GM06990 (cell line): Measurements from ENCODE around the gene CMTM5.

Source experiments
- DNase-seq: peaks from one replicate; pipeline ENCODE4 v3.0.0-alpha.2; 2011; ENCODE audit not compliant: insufficient read length; ENCODE audit errors: extremely low read depth
- H3K27me3 ChIP-seq: replicated peaks from 2 replicates; pipeline ENCODE4 v1.6.0; 2011; ENCODE audit warnings: low read length; ENCODE audit not compliant: control insufficient read depth, insufficient read depth
- H3K36me3 ChIP-seq: 2 replicates; pipeline ENCODE4 v1.5.1; 2011; ENCODE audit warnings: low read length; ENCODE audit not compliant: control insufficient read depth, insufficient read depth
- H3K4me3 ChIP-seq: replicated peaks from 2 replicates; pipeline ENCODE4 v1.5.1; 2011; ENCODE audit warnings: low read depth, mild to moderate bottlenecking, control low read depth, low read length
- TF ChIP-seq, protein P1 (sequence below): IDR thresholded peaks from 2 replicates; pipeline ENCODE4 v1.5.1; 2011; ENCODE audit warnings: low read length, control low read depth, mild to moderate bottlenecking, inconsistent platforms; ENCODE audit not compliant: insufficient read depth, poor library complexity, severe bottlenecking

The CMTM5 gene

DNA sequence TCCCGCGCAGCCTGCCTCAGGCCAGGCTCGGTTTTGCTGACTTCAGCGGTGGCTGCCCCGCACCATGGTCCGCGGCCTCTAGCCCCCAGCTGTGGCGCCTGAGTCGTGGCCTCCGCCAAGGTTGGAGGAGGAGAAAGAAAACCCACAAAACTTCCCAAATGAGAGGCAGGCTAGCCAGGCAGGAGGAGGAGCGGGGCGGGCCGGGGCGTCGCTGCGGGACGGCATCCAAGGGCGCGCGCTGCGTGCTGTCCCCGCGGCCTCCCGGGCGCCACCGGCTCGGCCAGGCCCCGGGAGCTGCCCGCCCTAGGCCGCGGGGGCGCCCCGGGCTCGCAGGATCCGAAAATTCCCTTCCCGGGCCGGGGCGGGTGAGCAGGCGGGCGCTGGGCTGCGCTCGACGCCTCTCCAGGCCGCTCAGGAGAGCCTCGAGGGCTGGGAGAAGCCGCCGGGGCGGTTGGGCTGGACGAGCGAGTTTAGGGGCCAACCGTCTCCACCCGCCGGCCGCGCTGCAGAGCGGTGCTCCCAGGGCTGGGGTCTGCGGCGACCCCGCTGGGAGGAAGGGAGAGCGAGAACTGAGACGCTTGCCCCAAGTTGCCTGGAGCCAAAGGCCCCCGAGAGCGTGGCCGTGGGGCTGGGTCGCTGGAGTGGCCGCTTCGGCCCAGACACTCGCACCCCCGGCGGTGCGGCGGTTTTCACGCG is 11.7 kb upstream of the CMTM5 start, which contains the start of gene EFS:
TSS of gene EFS (minus strand) at position 137 of the 696 bp plus-strand sequence. CDS start 147 bp downstream, outside the sequence.
- Histone ChIP-seq H3K27me3 (peaks cover 2% of the 10 kb centered on the region; the same call in 1 of the 2 replicates), H3K36me3 (no peaks in the 10 kb centered on the region), H3K4me3 (no peak within 1 kb of the TSS)
- TF ChIP-seq, protein P1, sequence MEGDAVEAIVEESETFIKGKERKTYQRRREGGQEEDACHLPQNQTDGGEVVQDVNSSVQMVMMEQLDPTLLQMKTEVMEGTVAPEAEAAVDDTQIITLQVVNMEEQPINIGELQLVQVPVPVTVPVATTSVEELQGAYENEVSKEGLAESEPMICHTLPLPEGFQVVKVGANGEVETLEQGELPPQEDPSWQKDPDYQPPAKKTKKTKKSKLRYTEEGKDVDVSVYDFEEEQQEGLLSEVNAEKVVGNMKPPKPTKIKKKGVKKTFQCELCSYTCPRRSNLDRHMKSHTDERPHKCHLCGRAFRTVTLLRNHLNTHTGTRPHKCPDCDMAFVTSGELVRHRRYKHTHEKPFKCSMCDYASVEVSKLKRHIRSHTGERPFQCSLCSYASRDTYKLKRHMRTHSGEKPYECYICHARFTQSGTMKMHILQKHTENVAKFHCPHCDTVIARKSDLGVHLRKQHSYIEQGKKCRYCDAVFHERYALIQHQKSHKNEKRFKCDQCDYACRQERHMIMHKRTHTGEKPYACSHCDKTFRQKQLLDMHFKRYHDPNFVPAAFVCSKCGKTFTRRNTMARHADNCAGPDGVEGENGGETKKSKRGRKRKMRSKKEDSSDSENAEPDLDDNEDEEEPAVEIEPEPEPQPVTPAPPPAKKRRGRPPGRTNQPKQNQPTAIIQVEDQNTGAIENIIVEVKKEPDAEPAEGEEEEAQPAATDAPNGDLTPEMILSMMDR = no peak
- no peak for DNase-seq

DNA sequence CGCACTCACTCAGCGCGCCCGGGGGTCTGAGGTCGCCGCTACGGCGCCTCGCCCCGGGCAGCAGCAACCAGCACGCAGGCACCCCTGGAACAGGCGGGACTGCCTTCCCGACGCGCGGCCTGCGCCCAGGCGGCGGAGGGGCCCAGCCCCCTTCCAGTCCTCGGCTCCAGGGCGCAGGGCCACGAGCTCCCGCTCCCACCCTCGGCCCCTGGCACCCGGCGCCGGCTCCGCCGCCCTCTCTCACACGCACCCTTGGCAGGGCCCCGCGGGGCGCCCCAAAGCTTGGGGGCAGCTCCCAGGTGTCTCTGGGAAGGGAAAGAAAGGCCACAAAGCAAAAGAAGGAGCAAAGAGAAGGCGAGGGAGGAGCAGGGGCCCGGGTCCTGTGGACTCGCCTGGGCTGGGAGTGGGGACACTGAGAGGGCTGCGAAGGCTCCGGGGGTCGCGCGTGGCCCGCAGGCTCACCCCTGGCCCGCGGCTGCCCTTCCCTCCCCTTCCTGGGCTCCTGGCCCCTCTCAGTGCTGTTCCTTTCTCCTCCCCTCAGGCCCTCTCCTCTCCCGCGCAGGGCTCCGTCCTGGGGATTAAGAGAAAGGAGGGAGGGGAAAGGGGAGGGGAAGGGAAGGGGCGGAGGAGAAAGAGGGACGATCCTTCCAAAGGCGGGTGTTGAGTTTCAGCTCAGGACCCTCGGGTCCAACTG is 11.0 kb upstream of the CMTM5 start:
- H3K4me3 ChIP-seq = no peak overlapping the region
- TF ChIP-seq, protein P1 = no peak
- no peaks in the 10 kb centered on the region for H3K36me3 ChIP-seq
- DNase-seq = no peak
- H3K27me3 ChIP-seq = peaks cover 2% of the 10 kb centered on the region; the same call in 1 of the 2 replicates

DNA sequence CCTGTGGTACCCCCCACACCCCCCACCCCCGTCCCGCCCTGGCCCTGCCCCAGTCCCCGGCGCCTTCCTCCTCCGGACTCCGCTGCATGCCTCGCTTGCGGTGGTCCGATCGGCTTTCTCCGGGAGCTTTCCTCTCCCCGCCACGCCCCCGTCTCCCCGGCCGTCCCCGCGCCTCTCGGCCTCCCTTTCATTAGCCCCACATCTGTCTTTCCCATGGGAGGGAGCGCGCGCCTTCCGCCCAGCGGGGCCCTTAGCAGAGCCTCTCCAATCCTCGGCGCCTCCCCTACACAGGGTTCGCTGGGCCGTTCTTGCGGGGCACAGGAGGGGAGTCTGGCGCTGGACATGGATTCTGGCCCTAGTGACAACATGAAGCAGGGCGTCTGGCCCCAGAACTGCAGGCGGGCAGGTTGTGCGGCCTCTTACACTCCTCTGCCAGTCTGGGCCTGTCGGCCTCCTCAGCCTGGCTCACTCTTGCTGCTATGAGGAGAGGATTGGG is 10.4 kb upstream of the CMTM5 start:
- TF ChIP-seq, protein P1 = no peak
- no peak for DNase-seq
- Histone ChIP-seq H3K4me3 (no peak overlapping the region), H3K27me3 (peaks cover 2% of the 10 kb centered on the region; the same call in 1 of the 2 replicates), H3K36me3 (no peaks in the 10 kb centered on the region)

DNA sequence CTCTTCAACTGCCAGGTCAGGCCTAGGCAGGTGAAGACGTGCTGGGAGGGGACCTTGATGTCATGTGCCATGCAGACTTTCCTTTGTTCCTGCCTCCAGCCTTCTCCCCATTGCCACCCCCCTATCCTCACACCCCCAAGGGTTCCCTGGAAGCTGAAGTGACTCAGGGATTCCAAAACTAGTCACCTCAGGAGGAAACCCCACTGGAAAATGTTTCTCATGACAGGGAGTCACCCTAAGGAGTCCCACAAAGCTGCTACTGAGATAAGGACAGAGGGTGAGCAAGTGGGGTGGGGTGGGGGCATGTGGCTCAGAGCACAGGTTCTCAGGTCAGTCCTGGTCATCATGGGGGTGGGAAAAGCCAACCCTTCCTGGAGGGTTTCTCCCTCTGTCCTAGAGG is 6.6 kb upstream of the CMTM5 start:
- no peak for DNase-seq
- Histone ChIP-seq H3K27me3 (peaks cover 2% of the 10 kb centered on the region; the same call in 1 of the 2 replicates), H3K36me3 (no peaks in the 10 kb centered on the region), H3K4me3 (no peak overlapping the region)
- TF ChIP-seq, protein P1 = no peak

DNA sequence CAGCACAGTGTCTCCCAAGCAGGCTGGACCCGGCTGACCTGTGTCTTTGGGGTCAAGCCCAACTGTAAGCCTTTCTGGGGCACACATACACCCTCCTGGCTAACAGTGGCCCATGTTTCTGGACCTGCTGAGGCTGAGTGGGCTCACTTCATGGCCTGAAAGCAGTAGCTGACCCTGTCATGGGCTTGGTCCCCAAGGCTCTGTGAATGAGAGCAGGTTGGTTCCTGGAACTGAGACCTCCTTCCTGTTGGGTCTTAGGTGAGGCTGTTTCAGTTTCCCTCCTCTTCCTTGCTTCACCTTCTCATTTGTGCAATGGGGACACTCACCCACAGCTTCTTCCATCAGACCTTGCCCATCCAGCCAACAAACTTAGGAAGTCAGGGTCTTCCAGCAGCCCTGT is 5.0 kb upstream of the CMTM5 start:
- H3K4me3 ChIP-seq = no peak overlapping the region
- no peaks in the 10 kb centered on the region for H3K36me3 ChIP-seq
- H3K27me3 ChIP-seq = peaks cover 2% of the 10 kb centered on the region; the same call in 1 of the 2 replicates
- DNase-seq = no peak
- TF ChIP-seq, protein P1 = no peak
